HG03439 (cell line): ENCODE results near the gene RAP2C.
"Not testable (repeated sequence)": the region's sequence is repeated elsewhere in the genome, so short reads cannot be mapped to it uniquely, and the experiment has no call there.

ENCODE experiments used
- ATAC-seq: cut with Tn5 transposase; IDR thresholded peaks from one replicate; pipeline ENCODE4 v1.9.1; 2021; ENCODE audit warnings: mild to moderate bottlenecking, moderate library complexity; ENCODE audit not compliant: unreplicated experiment

The RAP2C gene

DNA sequence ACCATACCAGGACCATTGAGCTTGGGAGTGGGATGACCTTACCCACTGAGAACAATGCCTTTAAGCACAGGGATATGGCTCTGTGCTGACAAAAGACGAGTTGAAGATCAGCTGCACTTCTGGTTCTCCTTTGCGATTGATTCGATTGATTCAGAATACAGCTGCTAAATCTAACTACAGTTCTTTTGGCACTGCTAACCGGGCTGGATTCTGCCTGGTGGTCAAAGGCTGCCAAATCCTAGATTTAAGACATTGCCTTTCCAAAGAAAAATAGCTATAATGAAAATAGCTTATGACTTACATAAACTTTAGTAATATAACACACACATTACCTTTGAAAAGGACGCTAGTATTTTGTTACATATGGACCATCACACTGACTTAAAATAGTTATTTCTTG, 18.3 kb downstream of the RAP2C start:
- no peak for ATAC-seq

DNA sequence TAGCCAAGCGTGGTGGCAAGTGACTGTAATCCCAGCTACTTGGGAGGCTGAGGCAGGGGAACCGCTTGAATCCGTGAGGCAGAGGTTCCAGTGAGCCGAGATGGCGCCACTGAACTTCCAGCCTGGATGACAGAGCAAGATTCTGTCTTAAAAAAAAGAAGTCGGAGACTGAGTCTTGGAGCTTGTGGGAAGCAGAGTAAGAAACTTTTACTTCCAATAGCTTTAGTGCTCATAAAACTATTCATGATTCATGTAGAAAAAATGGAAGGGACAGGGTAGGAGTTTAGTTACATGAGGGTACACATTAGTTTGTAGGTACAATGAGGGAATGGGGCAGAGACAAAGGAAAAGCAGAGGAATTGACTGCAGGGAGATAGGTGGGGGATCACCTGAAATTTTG, 19.3 kb downstream of the RAP2C start:
- no peak for ATAC-seq

DNA sequence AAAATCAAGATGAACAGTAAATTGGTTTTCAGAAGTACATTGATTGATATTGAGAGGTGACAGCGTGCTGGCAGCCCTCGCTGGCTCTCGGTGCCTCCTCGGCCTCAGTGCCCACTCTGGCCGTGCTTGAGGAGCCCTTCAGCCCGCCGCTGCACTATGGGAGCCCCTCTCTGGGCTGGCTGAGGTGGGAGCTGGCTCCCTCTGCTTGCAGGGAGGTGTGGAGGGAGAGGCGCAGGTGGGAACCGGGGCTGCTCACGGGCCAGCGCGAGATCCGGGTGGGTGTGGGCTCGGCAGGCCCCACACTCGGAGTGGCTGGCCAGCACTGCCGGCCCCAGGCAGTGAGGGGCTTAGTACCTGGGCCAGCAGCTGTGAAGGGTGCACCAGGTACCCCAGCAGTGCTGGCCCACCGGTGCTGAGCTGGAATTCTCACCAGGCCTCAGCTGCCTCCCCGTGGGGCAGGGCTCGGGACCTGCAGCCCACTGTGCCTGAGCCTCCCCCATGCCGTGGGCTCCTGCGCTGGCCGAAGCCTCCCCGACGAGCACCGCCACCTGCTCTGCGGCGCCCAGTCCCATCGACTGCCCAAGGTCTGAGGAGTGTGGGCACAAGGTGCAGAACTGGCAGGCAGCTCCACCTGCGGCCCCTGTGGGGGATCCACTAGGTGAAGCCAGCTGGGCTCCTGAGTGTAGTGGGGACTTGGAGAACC, 25.2 kb downstream of the RAP2C start:
- no peak for ATAC-seq

GRCh38 chrX:132191938-132192337, 27.3 kb downstream of the RAP2C start:
- ATAC-seq, result no peak

- no peak for ATAC-seq
These were observed 31.1 kb downstream of the RAP2C start for GRCh38 chrX:132188175-132188574.

- ATAC-seq, result no peak
These were observed 31.8 kb downstream of the RAP2C start for GRCh38 chrX:132187451-132187850.

DNA sequence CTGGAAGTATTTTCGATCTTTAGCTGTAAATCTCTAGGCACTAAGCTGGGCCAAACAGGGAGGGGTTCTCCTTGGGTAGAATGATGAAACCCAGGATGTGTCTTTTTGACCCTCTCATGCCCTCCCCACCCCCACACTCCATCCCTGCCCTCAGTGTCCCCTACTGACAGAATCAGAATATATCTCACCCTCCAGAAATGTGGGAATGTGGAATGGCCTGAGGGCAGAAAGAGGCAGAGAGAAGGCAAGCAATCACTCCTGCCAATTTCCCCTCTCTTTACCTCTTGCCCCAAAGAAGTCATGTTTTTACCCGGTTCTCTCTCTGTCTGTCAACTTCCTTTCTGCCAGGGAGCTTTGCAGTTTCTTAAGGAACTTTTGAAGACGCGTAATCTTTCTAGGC, 34.4 kb downstream of the RAP2C start:
- no peak for ATAC-seq

GRCh38 chrX:132181364-132181763, 37.9 kb downstream of the RAP2C start:
- ATAC-seq, result no peak

DNA sequence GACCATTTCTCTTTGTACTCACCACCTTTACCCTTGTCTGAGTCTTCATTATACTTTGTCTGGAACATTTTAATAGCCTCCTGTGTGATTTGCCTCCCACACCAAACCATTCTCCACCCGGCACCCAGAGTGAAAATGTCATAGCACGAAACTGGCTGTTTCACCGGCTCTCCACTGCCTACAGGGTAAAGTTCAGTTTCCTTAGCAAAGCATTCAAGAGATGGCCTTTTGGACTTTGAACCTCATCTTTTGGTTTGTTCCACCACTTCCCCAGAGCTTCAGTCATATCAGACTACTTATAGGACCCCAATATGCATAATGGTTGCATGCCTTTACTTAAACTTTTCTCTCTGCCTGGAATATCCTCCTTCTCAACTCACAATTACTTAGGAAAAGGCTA, 38.3 kb downstream of the RAP2C start:
- ATAC-seq, result no peak

GRCh38 chrX:132173647-132174046, 45.6 kb downstream of the RAP2C start:
- no peak for ATAC-seq

DNA sequence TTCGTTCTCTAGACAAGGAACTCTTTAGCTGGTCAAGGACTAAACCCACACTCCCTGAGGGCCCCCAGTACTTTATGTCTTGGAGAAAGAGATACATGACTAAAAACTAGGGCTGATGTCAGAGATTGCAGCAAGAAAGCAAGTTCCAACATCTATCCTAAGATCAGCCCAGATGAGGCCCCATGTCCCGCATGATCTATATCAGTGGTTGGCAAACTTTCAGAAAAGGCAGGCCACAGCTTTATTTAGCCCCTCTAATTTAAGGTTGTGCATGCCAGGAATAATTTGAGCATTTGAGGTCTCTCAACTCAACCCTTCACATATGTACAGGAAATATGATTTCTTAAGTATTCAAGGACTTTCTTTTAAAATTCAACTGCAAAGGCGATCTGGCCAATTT, 47.4 kb downstream of the RAP2C start:
- ATAC-seq, result no peak

DNA sequence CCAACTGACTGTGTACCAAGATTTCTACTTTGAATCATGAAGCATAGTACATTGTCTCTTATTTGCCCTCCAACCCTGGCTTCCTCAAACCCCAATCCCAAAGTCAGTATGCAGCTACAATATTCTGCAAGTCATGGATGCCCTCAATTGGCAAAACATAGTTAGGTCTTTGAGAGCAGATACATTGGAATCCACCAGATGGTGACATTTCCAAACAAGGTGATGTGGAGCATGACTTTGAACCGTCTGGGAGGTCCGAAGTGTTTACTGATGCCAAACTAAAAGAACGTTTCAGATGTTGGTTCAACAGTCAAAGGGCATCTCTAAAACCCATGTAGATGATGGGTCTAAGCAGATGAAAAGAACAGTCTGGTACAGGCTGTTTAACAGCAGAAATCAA, 47.8 kb downstream of the RAP2C start:
- no peak for ATAC-seq

- ATAC-seq, result no peak
These were observed 49.7 kb downstream of the RAP2C start for GRCh38 chrX:132169554-132169953.

DNA sequence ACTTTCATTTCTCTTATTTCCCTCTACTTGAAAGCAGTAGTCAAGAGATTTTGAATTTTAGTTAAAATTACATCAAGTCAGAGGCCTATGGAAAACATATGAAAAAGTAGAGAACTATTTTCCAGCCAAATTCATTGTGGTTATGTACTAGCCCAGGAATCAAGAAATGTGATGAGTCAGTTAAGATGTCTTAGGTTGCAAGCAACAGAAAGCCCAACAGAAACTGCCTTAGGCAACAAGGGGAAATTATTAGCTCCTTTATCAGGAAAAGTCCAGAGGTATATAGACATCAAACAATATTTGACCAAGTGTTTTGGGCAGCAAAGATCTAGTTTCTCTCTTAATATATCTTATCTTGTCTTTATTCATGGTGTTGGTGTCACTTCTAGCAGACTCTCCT, 53.6 kb downstream of the RAP2C start:
- ATAC-seq, result no peak

- ATAC-seq, result no peak
These were observed 54.2 kb downstream of the RAP2C start for GRCh38 chrX:132165005-132165404.

DNA sequence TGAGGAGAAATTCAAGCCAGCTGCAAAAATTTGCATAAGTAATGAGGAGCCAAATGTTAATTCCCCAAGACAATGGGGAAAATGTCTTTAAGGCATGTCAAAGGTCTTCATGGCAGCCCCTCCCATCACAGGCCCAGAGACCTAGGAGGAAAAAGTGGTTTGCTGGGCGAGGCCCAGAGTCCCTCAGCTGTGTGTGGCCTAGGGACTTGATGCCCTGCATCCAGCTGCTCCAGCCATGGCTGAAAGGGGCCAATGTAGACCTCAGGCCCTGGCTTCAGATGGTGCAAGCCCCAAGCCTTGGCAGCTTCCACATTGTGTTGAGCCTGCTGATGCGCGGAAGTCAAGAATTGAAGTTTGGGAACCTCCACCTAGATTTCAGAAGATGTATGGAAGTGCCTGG, 56.2 kb downstream of the RAP2C start:
- not testable (repeated sequence) for ATAC-seq

DNA sequence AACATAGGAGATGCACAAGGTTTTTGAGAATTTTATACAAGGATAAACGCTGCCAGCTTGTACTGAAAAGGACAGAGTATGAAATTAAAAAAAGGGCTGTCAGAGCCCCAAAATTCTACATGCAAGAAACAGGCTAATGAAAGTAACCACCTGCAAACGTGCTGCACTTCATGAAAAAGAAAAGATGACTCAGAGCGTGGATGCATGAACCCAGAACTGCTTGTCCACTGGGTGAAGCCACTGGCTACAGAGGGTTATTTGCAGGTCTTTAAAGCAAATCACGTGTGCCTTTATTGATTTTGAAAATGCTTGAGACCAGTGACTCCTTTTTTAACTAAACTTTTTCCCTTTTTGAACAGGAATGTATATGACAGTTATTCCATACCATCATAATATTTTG, 66.1 kb downstream of the RAP2C start:
- ATAC-seq, result no peak
